HepG2 (cell line): ENCODE results near the gene APC2. TPM values are rescaled to one million over a fixed set of nuclear protein-coding genes. Genes with fewer than 3 reads are reported as not detected.
A peak's percentile ranks its signal among the peaks of the same experiment; 100 is the strongest.

Experiments used
- ATM ChIP-seq: fragments of 450-650 bp; IDR thresholded peaks from 2 replicates; pipeline ENCODE4 v1.7.1; 2017; ENCODE audit warnings: mild to moderate bottlenecking, borderline replicate concordance
- HIC2 ChIP-seq: sonication (generic); formaldehyde crosslinking; IDR thresholded peaks from 2 replicates; pipeline ENCODE4 v1.9.0; 2022; ENCODE audit warnings: low read depth, missing genetic modification reagents
- JUN ChIP-seq: sonication (generic); formaldehyde crosslinking; IDR thresholded peaks from 2 replicates; pipeline ENCODE4 v1.4.0; 2020; ENCODE audit warnings: mild to moderate bottlenecking, missing genetic modification reagents
- JUNB ChIP-seq: sonication (generic); formaldehyde crosslinking; IDR thresholded peaks from 2 replicates; pipeline ENCODE4 v1.8.0; 2022; ENCODE audit warnings: missing genetic modification reagents, mild to moderate bottlenecking, borderline replicate concordance
- MAFG ChIP-seq: sonication (generic); formaldehyde crosslinking; IDR thresholded peaks from 2 replicates; pipeline ENCODE4 v1.5.1; 2020; ENCODE audit warnings: mild to moderate bottlenecking, missing genetic modification reagents
- NFKBIZ ChIP-seq: IDR thresholded peaks from 2 replicates; pipeline ENCODE4 v1.6.1; 2018; ENCODE audit warnings: missing genetic modification reagents, missing compliant biosample characterization
- ZNF138 ChIP-seq: sonication (generic); formaldehyde crosslinking; IDR thresholded peaks from 2 replicates; pipeline ENCODE4 v1.5.0; 2020; ENCODE audit warnings: mild to moderate bottlenecking, low read depth, missing genetic modification reagents
- ZNF607 ChIP-seq: sonication (generic); formaldehyde crosslinking; IDR thresholded peaks from 2 replicates; pipeline ENCODE4 v1.5.1; 2020; ENCODE audit warnings: missing genetic modification reagents, mild to moderate bottlenecking, borderline replicate concordance
- ZNF670 ChIP-seq: sonication (generic); formaldehyde crosslinking; IDR thresholded peaks from 2 replicates; pipeline ENCODE4 v1.8.0; 2022; ENCODE audit warnings: mild to moderate bottlenecking, missing genetic modification reagents, borderline replicate concordance
- ZSCAN12 ChIP-seq: sonication (generic); formaldehyde crosslinking; IDR thresholded peaks from 2 replicates; pipeline ENCODE4 v1.9.0; 2021; ENCODE audit warnings: mild to moderate bottlenecking, missing genetic modification reagents
- polyA plus RNA-seq, 8 experiments: library from polyadenylated mRNA; depleted of rRNA in 3 of 8; stranded (reverse) in 7 of 8; unstranded in 1 of 8; fragments of >200 nt; fragmentation: Illumina TruSeq in 4 of 8; extraction: Trizol in 4 of 8; gene quantifications; 2 replicates each; pipeline versions ENCODE4 v1.2.1 to v1.2.3, GENCODE V29; 2011 to 2016; ENCODE audit warnings: low read depth in 4 of 8, missing spikeins in 1 of 8, mixed read lengths in 1 of 8; ENCODE audit not compliant: insufficient read depth in 1 of 8
- total RNA-seq, 5 experiments: library from RNA; depleted of rRNA; stranded (reverse); fragments of >200 nt; fragmentation: Illumina TruSeq; extraction: Trizol; gene quantifications; 2 replicates each; pipeline ENCODE4 v1.2.3, GENCODE V29; 2016; ENCODE audit warnings: low read depth in 1 of 5

APC2 gene
- total and polyA plus RNA-seq, 2 of the 13 experiments (the other 11 are each of a cell fraction or from before 2014, with no cell fraction given) = 0.08 to 0.22 TPM

- TF ChIP-seq HIC2 (CRISPR knock-in tag) = no peak; the same call in 1 of the 2 replicates
- no peak for TF ChIP-seq ZSCAN12
- peak; percentile 29; the same call in 1 of the 2 replicates for TF ChIP-seq NFKBIZ
- no peak for TF ChIP-seq ATM
- TF ChIP-seq MAFG (CRISPR knock-in tag) = no peak
- TF ChIP-seq ZNF607 (CRISPR knock-in tag) = 0 out of 2 replicates have a peak, but pooled peaks have one; percentile 63
- TF ChIP-seq JUNB (CRISPR knock-in tag) = no peak
- no peak for TF ChIP-seq ZNF670
- no peak; the same call in 1 of the 2 replicates for TF ChIP-seq ZNF138 (CRISPR knock-in tag)
- TF ChIP-seq JUN (CRISPR knock-in tag) = no peak
Measured at GRCh38 chr19:1400281-1401137, 49.4 kb upstream of the APC2 start (continued).
